Lower lobe of right lung (tissue), 2 donors: Measurements from ENCODE around the gene ADORA2A. TPM values are rescaled to one million over a fixed set of nuclear protein-coding genes. Genes with fewer than 3 reads are reported as not detected.

ENCODE experiments used
- ATAC-seq, 2 donors: fragments of 200-7000 bp; cut with Tn5 transposase; one replicate each; pipeline ENCODE4 v1.9.1; 2020 to 2022; ENCODE audit warnings: mild to moderate bottlenecking in 2 of 2, moderate library complexity in 2 of 2
- DNase-seq: peaks from one replicate; pipeline ENCODE4 v3.0.0-alpha.2; 2020
- H3K27ac ChIP-seq: fragments of 200-600 bp; one replicate; pipeline ENCODE4 v1.8.0; 2022
- H3K27me3 ChIP-seq: fragments of 200-600 bp; one replicate; pipeline ENCODE4 v1.8.0; 2022; ENCODE audit warnings: low read depth
- H3K36me3 ChIP-seq: fragments of 200-600 bp; one replicate; pipeline ENCODE4 v1.8.0; 2022; ENCODE audit warnings: mild to moderate bottlenecking
- H3K4me1 ChIP-seq: fragments of 200-600 bp; one replicate; pipeline ENCODE4 v1.8.0; 2022
- H3K4me3 ChIP-seq: fragments of 200-600 bp; one replicate; pipeline ENCODE4 v1.8.0; 2022; ENCODE audit warnings: mild to moderate bottlenecking
- H3K9me3 ChIP-seq: fragments of 200-600 bp; one replicate; pipeline ENCODE4 v1.8.0; 2022
- intact Hi-C: fragments of 100-400 bp; cut with DNase I; formaldehyde crosslinking; loops from one replicate; pipeline ENCODE4 v1.11.0; 2022
- total RNA-seq: library from RNA; stranded (reverse); fragmentation: NEBNext Ultra II Directional; extraction: Animal tissue kit (Norgen Biotek cat#: 25700); gene quantifications from one replicate; pipeline ENCODE4 v1.2.1, GENCODE V29; 2021
- TF ChIP-seq, protein P1 (sequence below): fragments of 200-600 bp; IDR thresholded peaks from one replicate; pipeline ENCODE4 v1.8.0; 2022; ENCODE audit warnings: antibody characterized with exemption, mild to moderate bottlenecking
- donor health status: DM: no; HTN: yes; CAD: no; lungs with severe emphysema.

The ADORA2A gene
- total RNA-seq, 1 donor from 2014 or later = 16.0 TPM

DNA sequence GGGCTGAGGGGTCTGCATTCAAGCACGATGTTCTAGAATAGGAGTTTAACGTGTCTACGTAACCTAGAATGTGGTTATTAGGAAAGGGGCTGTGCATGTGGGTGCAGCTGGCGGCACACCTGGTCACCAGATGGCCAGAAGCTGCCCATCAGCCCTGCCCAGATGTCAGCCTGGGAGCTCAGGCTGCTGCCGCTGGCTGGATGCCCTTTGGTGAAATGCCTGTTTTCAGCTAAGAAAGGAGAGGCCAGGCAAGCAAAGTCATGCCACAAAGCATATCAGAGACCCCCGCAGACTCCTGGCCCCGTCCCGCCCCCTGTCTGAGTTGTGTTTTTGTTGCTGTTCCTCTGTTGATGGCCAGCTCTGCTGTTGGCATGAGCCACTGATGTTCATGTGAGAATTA is 11.3 kb upstream of the ADORA2A start:
- ATAC-seq = no peak
- no peak overlapping the region for H3K27ac ChIP-seq
- no peaks in the 10 kb centered on the region for H3K9me3 ChIP-seq
- peaks cover 18% of the 10 kb centered on the region for H3K4me1 ChIP-seq
- no peak overlapping the region for H3K4me3 ChIP-seq
- H3K27me3 ChIP-seq = no peaks in the 10 kb centered on the region
- peaks cover 62% of the 10 kb centered on the region for H3K36me3 ChIP-seq
- TF ChIP-seq, protein P1, sequence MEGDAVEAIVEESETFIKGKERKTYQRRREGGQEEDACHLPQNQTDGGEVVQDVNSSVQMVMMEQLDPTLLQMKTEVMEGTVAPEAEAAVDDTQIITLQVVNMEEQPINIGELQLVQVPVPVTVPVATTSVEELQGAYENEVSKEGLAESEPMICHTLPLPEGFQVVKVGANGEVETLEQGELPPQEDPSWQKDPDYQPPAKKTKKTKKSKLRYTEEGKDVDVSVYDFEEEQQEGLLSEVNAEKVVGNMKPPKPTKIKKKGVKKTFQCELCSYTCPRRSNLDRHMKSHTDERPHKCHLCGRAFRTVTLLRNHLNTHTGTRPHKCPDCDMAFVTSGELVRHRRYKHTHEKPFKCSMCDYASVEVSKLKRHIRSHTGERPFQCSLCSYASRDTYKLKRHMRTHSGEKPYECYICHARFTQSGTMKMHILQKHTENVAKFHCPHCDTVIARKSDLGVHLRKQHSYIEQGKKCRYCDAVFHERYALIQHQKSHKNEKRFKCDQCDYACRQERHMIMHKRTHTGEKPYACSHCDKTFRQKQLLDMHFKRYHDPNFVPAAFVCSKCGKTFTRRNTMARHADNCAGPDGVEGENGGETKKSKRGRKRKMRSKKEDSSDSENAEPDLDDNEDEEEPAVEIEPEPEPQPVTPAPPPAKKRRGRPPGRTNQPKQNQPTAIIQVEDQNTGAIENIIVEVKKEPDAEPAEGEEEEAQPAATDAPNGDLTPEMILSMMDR = no peak
- intact Hi-C loops = no loop called here
- no peak for DNase-seq

DNA sequence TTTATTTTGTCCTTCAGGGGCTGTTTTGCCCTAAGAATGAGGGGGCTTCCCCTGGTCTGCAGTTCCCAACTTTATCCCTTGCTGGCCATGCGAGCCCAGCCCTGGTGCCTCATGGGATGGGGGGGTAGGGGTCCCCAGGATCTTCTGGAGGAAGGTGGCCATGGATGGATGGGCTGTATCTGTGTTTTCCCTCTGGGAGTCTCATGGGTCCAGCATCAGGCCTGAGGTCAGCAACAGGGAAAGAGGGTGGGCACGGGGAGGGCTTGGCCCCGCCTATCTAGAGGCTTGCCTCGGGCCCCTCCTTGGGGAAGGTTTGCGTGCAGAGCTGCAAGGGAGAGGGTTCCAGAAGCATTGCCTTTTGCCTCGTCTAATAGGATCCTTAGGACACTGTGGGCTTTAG is 10.8 kb upstream of the ADORA2A start:
- no peak overlapping the region for H3K27ac ChIP-seq
- intact Hi-C loops = no loop called here
- ATAC-seq (no peak), DNase-seq (peak; percentile 32)
- no peak overlapping the region for H3K4me3 ChIP-seq
- TF ChIP-seq, protein P1 = no peak
- H3K36me3 ChIP-seq = peaks cover 57% of the 10 kb centered on the region
- no peaks in the 10 kb centered on the region for H3K27me3 ChIP-seq
- H3K4me1 ChIP-seq = peaks cover 23% of the 10 kb centered on the region
- no peaks in the 10 kb centered on the region for H3K9me3 ChIP-seq

DNA sequence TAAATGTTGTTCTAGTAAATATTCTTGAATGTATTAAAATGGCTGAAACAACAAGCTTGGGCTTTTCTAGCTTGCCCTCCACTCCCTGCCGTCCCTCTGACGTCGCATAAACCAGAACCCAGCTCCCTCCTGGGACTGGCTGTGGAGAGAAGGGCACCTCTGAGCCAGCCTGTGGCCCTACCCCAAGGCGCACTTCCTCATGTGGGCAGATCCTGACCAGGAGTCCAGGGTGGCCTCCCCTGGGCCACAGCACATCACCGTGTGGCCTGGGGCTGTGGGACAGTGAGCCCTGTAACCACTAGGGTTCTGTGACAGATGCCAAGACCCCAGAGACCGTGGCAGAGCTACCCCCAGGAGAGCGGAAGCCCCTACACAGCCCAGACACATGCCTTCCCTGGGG is 10.2 kb upstream of the ADORA2A start:
- no peaks in the 10 kb centered on the region for H3K27me3 ChIP-seq
- H3K4me3 ChIP-seq = no peak overlapping the region
- intact Hi-C loops = no loop called here
- no peak for ATAC-seq
- TF ChIP-seq, protein P1 = no peak
- H3K36me3 ChIP-seq = peaks cover 51% of the 10 kb centered on the region
- no peaks in the 10 kb centered on the region for H3K9me3 ChIP-seq
- DNase-seq = peak; percentile 16
- H3K4me1 ChIP-seq = peaks cover 29% of the 10 kb centered on the region
- no peak overlapping the region for H3K27ac ChIP-seq

DNA sequence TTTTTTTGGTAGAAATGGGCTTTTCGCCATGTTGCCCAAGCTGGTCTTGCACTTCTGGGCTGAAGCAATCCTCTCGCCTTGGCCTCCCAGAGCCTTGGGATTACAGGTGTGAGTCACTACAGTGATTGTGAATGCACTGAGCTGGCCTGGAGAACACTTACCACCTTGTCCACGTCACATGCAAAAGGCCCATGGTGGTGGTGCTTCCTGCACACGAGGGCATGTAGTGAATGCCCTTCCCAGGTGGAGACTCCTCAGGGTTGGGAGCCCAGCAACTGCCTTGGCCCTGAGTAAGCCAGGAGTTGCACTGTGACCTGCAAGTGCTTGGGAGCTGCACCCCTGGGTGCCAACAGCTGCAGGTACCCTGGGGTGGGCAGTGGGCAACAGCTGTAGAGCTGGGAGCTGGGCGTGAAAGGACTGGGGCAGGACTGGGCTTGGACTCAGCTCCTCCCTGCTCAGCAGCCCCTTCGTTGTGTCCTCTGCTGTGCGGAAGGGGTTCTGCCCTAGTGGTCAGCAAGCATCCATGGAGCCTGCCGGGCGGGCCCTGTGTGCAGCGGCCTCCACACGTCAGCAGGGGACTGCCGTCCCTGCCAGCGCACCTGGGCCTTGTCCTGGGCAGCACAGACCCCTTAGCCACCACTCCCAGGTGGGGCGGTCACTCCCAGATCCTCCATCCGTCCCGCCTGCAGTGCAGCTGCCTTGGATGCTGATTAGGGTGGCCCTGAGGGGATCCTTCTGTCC is 9.3 kb upstream of the ADORA2A start:
- TF ChIP-seq, protein P1 = no peak
- no peak overlapping the region for H3K27ac ChIP-seq
- no peak overlapping the region for H3K4me3 ChIP-seq
- no peaks in the 10 kb centered on the region for H3K27me3 ChIP-seq
- H3K36me3 ChIP-seq = peaks cover 42% of the 10 kb centered on the region
- no peaks in the 10 kb centered on the region for H3K9me3 ChIP-seq
- peaks cover 36% of the 10 kb centered on the region for H3K4me1 ChIP-seq
- peak; percentile 30 for DNase-seq
- ATAC-seq = no peak
- intact Hi-C loops = no loop called here

DNA sequence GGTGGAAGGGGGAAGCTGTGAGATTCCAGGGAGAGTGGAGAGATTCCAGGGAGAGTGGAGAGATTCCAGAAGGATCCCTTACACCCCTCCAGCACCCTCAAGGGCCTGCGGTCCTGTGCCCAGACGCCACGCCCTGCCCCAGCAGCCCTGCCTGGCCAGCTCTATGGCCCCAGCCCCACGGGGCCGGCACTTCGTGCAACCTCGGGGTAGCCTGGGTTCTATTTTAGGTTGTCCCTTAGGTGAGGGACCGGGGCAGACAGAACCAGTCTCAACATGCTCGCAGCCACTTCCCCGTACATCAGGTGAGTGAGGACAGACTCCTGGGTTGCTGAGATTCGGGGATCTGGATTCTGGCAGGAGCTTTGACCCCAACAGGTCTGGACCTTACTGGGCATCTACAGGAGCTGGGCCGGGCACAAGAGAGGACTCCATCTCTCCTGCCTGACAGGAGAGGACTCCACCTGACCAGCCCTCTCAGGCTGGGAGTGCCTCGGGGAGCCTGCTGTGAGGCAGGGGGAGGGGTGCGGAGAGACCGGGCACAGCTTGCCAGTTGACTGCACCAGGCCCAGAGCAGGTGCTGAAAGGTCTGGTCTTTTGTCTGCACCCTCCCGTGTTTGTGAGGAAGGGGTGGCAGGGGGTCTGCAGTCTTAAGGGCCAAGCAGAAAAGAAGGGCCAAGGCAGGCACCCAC is 8.5 kb upstream of the ADORA2A start:
- H3K27me3 ChIP-seq = no peaks in the 10 kb centered on the region
- DNase-seq = no peak
- no peak overlapping the region for H3K4me3 ChIP-seq
- TF ChIP-seq, protein P1 = no peak
- peaks cover 33% of the 10 kb centered on the region for H3K36me3 ChIP-seq
- H3K9me3 ChIP-seq = no peaks in the 10 kb centered on the region
- intact Hi-C loops = no loop called here
- H3K27ac ChIP-seq = no peak overlapping the region
- peak; percentile 2 to 6 for ATAC-seq
- peaks cover 40% of the 10 kb centered on the region for H3K4me1 ChIP-seq
